SK-N-SH (cell line): ENCODE results near the gene SDCCAG8. TPM values are rescaled to one million over a fixed set of nuclear protein-coding genes. Genes with fewer than 3 reads are reported as not detected.

ENCODE experiments used
- CTCF ChIA-PET: fragments of 300-600, 350-600 bp; formaldehyde crosslinking; extraction: SDS; loops from one replicate; lab custom pipeline; 2021; lab: Yijun Ruan, JAX
- POLR2A ChIA-PET: fragments of 350-600 bp; sonication (Branson Sonifier 250); formaldehyde crosslinking; extraction: SDS; loops from one replicate; lab custom pipeline; 2020; ENCODE audit warnings: antibody characterized with exemption, inconsistent platforms; lab: Yijun Ruan, JAX
- DNase-seq: peaks from one replicate; pipeline ENCODE4 v3.0.0; 2012
- H2AFZ ChIP-seq: fragments of 200-600 bp; sonication (generic); 2 replicates; pipeline ENCODE4 v1.8.1; 2016; ENCODE audit warnings: antibody characterized with exemption, mild to moderate bottlenecking, low read depth
- H3F3A ChIP-seq: fragments of 200-600 bp; sonication (generic); replicated peaks from 2 replicates; pipeline ENCODE3; 2016; ENCODE audit warnings: antibody characterized with exemption, mild to moderate bottlenecking; ENCODE audit not compliant: insufficient read depth
- H3K27ac ChIP-seq, 2 experiments: fragments of 200-500 bp in 1 of 2; fragments of 200-600 bp in 1 of 2; sonication (Bioruptor generic) in 1 of 2; sonication (generic), shearing (Covaris generic) in 1 of 2; 2 replicates each; pipeline versions ENCODE4 v1.5.1 to v1.6.1; 2014 to 2016; ENCODE audit warnings: low read depth in 2 of 2, inconsistent platforms in 1 of 2, low read length in 1 of 2, mild to moderate bottlenecking in 1 of 2, mixed read lengths in 1 of 2
- H3K27me3 ChIP-seq: fragments of 200-600 bp; sonication (generic), shearing (Covaris generic); 2 replicates; pipeline ENCODE4 v1.6.1; 2016; ENCODE audit warnings: mixed run types; ENCODE audit not compliant: insufficient read depth
- H3K36me3 ChIP-seq, 2 experiments: fragments of 200-500 bp in 1 of 2; fragments of 200-600 bp in 1 of 2; sonication (Bioruptor generic) in 1 of 2; sonication (generic) in 1 of 2; replicated peaks in 1 of 2; 2 replicates each; pipeline versions ENCODE3 to v1.5.1; 2014 to 2016; ENCODE audit warnings: low read length in 1 of 2, mild to moderate bottlenecking in 1 of 2; ENCODE audit not compliant: insufficient read depth in 2 of 2, control insufficient read depth in 1 of 2
- H3K4me1 ChIP-seq, 2 experiments: fragments of 200-500 bp in 1 of 2; fragments of 200-600 bp in 1 of 2; sonication (Bioruptor generic) in 1 of 2; sonication (generic), shearing (Covaris generic) in 1 of 2; 2 replicates each; pipeline versions ENCODE4 v1.5.1 to v1.6.1; 2014 to 2016; ENCODE audit warnings: low read depth in 1 of 2, low read length in 1 of 2, mixed run types in 1 of 2; ENCODE audit not compliant: insufficient read depth in 2 of 2, control insufficient read depth in 1 of 2
- H3K4me2 ChIP-seq: fragments of 200-600 bp; sonication (generic), shearing (Covaris generic); 2 replicates; pipeline ENCODE4 v1.6.1; 2017; ENCODE audit warnings: mixed run types
- H3K4me3 ChIP-seq, 2 experiments: fragments of 200-500 bp in 1 of 2; fragments of 200-600 bp in 1 of 2; sonication (Bioruptor generic) in 1 of 2; sonication (generic), shearing (Covaris generic) in 1 of 2; 2 replicates each; pipeline versions ENCODE4 v1.5.1 to v1.8.1; 2014 to 2016; ENCODE audit warnings: low read depth in 2 of 2, inconsistent platforms in 1 of 2, low read length in 1 of 2, mild to moderate bottlenecking in 1 of 2, mixed read lengths in 1 of 2, moderate library complexity in 1 of 2
- H3K79me2 ChIP-seq: fragments of 200-600 bp; sonication (generic); 2 replicates; pipeline ENCODE4 v1.8.1; 2017; ENCODE audit warnings: mild to moderate bottlenecking; ENCODE audit not compliant: insufficient read depth
- H3K9ac ChIP-seq: fragments of 200-600 bp; sonication (generic); 2 replicates; pipeline ENCODE4 v1.6.1; 2017; ENCODE audit warnings: mixed run types
- H3K9me2 ChIP-seq: fragments of 200-600 bp; sonication (generic); 2 replicates; pipeline ENCODE4 v1.6.1; 2017; ENCODE audit warnings: mixed run types
- H3K9me3 ChIP-seq: fragments of 200-600 bp; sonication (generic); 2 replicates; pipeline ENCODE4 v1.6.1; 2017; ENCODE audit warnings: mixed run types, mild to moderate bottlenecking, moderate library complexity
- H4K20me1 ChIP-seq: fragments of 200-600 bp; sonication (generic); 2 replicates; pipeline ENCODE4 v1.6.1; 2017; ENCODE audit warnings: mild to moderate bottlenecking, mixed run types; ENCODE audit not compliant: insufficient read depth
- EP300 ChIP-seq, 2 experiments: IDR thresholded peaks; 2 replicates each; pipeline versions ENCODE4 v1.4.0 to v1.6.1; 2012; ENCODE audit warnings: borderline replicate concordance in 1 of 2, low read depth in 1 of 2, low read length in 1 of 2
- FOXJ3 ChIP-seq: sonication (generic); formaldehyde crosslinking; IDR thresholded peaks from 2 replicates; pipeline ENCODE4 v1.5.1; 2020; ENCODE audit warnings: mild to moderate bottlenecking, missing genetic modification reagents
- FOXM1 ChIP-seq: IDR thresholded peaks from 2 replicates; pipeline ENCODE4 v1.4.0; 2012; ENCODE audit warnings: low read depth, mild to moderate bottlenecking
- MEF2A ChIP-seq: IDR thresholded peaks from 2 replicates; pipeline ENCODE4 v1.4.0; 2012; ENCODE audit warnings: low read depth, borderline replicate concordance
- NFIC ChIP-seq: IDR thresholded peaks from 2 replicates; pipeline ENCODE4 v1.4.0; 2012; ENCODE audit warnings: borderline replicate concordance
- NRF1 ChIP-seq: IDR thresholded peaks from 2 replicates; pipeline ENCODE4 v1.6.1; 2012; ENCODE audit warnings: low read depth, mild to moderate bottlenecking, low read length
- RAD21 ChIP-seq: IDR thresholded peaks from 2 replicates; pipeline ENCODE4 v1.6.1; 2012; ENCODE audit warnings: mild to moderate bottlenecking, low read length
- RFX5 ChIP-seq: IDR thresholded peaks from 2 replicates; pipeline ENCODE4 v1.6.1; 2012; ENCODE audit warnings: mild to moderate bottlenecking, improper control_type of control experiment, low read length
- SMC3 ChIP-seq: IDR thresholded peaks from 2 replicates; pipeline ENCODE4 v1.6.1; 2012; ENCODE audit warnings: low read depth, low read length, improper control_type of control experiment
- TAF1 ChIP-seq: IDR thresholded peaks from 2 replicates; pipeline ENCODE4 v1.6.1; 2012; ENCODE audit warnings: low read depth, mild to moderate bottlenecking, low read length, moderate library complexity, borderline replicate concordance
- WGBS: methylation state at CpG from one replicate; pipeline ENCODE4 v1.1.6; 2017; ENCODE audit warnings: low lambda C conversion rate; 5-methylcytosine and 5-hydroxymethylcytosine counted together
- polyA plus RNA-seq, 3 experiments: library from polyadenylated mRNA; depleted of rRNA; stranded (reverse); fragments of >200 nt; gene quantifications; 2 replicates each; pipeline ENCODE4 v1.2.3, GENCODE V29; 2012
- TF ChIP-seq, protein P1 (sequence below): fragments of 200-600 bp; sonication (generic); IDR thresholded peaks from 2 replicates; pipeline ENCODE4 v1.6.1; 2017; ENCODE audit warnings: antibody characterized with exemption, mild to moderate bottlenecking, moderate library complexity
- TF ChIP-seq, protein P2 (sequence below): IDR thresholded peaks from 2 replicates; pipeline ENCODE4 v1.4.0; 2012; ENCODE audit warnings: low read depth
- TF ChIP-seq, protein P3 (sequence below): IDR thresholded peaks from 2 replicates; pipeline ENCODE4 v1.4.0; 2012; ENCODE audit warnings: low read depth, borderline replicate concordance
- TF ChIP-seq, protein P4 (sequence below): IDR thresholded peaks from 2 replicates; pipeline ENCODE4 v1.4.0; 2012; ENCODE audit warnings: low read depth, borderline replicate concordance

The SDCCAG8 gene
- polyA plus RNA-seq, 1 of the 3 experiments (the other 2 are of a cell fraction), result 22.7 TPM

DNA sequence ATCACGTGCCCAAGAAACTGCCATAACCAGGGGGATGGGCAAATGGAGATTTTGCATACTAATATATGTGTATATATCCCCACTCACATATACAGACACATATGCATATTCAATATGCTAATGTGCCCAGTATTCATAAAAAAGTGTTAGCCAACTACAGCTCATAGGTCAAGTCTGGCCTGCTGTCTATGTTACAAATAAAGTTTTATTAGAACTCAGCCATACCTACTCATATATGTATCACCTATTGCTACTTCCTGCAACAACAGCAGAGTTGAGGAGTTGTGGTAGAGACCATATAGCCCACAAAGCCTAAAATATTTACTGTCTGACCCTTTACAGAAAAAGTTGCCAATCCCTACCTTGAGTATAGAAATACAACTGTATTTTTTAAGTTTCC is 93.3 kb downstream of the SDCCAG8 start:
- CTCF ChIA-PET, result no interaction called here
- TF ChIP-seq RFX5 (no peak), RAD21 (no peak), NRF1 (no peak), NFIC (no peak), SMC3 (no peak), TAF1 (no peak), MEF2A (no peak), EP300 (IDR thresholded peaks at IDR 0.05; ENCODE audit: borderline replicate concordance in 1 of 2, low read depth in 1 of 2, low read length in 1 of 2) (no peak), FOXJ3 (no peak)
- TF ChIP-seq, protein P1, sequence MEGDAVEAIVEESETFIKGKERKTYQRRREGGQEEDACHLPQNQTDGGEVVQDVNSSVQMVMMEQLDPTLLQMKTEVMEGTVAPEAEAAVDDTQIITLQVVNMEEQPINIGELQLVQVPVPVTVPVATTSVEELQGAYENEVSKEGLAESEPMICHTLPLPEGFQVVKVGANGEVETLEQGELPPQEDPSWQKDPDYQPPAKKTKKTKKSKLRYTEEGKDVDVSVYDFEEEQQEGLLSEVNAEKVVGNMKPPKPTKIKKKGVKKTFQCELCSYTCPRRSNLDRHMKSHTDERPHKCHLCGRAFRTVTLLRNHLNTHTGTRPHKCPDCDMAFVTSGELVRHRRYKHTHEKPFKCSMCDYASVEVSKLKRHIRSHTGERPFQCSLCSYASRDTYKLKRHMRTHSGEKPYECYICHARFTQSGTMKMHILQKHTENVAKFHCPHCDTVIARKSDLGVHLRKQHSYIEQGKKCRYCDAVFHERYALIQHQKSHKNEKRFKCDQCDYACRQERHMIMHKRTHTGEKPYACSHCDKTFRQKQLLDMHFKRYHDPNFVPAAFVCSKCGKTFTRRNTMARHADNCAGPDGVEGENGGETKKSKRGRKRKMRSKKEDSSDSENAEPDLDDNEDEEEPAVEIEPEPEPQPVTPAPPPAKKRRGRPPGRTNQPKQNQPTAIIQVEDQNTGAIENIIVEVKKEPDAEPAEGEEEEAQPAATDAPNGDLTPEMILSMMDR, result no peak
- TF ChIP-seq, protein P2, sequence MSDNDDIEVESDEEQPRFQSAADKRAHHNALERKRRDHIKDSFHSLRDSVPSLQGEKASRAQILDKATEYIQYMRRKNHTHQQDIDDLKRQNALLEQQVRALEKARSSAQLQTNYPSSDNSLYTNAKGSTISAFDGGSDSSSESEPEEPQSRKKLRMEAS, result no peak
- TF ChIP-seq, protein P3, sequence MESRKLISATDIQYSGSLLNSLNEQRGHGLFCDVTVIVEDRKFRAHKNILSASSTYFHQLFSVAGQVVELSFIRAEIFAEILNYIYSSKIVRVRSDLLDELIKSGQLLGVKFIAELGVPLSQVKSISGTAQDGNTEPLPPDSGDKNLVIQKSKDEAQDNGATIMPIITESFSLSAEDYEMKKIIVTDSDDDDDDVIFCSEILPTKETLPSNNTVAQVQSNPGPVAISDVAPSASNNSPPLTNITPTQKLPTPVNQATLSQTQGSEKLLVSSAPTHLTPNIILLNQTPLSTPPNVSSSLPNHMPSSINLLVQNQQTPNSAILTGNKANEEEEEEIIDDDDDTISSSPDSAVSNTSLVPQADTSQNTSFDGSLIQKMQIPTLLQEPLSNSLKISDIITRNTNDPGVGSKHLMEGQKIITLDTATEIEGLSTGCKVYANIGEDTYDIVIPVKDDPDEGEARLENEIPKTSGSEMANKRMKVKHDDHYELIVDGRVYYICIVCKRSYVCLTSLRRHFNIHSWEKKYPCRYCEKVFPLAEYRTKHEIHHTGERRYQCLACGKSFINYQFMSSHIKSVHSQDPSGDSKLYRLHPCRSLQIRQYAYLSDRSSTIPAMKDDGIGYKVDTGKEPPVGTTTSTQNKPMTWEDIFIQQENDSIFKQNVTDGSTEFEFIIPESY, result no peak
- TF ChIP-seq, protein P4, sequence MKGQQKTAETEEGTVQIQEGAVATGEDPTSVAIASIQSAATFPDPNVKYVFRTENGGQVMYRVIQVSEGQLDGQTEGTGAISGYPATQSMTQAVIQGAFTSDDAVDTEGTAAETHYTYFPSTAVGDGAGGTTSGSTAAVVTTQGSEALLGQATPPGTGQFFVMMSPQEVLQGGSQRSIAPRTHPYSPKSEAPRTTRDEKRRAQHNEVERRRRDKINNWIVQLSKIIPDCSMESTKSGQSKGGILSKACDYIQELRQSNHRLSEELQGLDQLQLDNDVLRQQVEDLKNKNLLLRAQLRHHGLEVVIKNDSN, result no peak
- POLR2A ChIA-PET, result no interaction called here
- H3K27ac ChIP-seq, result no peak overlapping the region
- WGBS, result 100% methylated on average over 1 of the region's 1 CpG
- H3K4me1 ChIP-seq, result peaks cover 0 to 10% of the 10 kb centered on the region in 2 experiments; a peak in 2 of 4 replicates
- H3K79me2 ChIP-seq, result no peaks in the 10 kb centered on the region
- peaks cover 4% of the 10 kb centered on the region for H3F3A ChIP-seq
- H3K27me3 ChIP-seq, result no peaks in the 10 kb centered on the region
- peaks cover 36 to 38% of the 10 kb centered on the region in 2 experiments for H3K36me3 ChIP-seq
- H3K9me2 ChIP-seq, result no peaks in the 10 kb centered on the region
- H2AFZ ChIP-seq, result no peak overlapping the region
- H3K4me3 ChIP-seq, result no peak overlapping the region
- no peak overlapping the region for H3K9ac ChIP-seq
- H3K9me3 ChIP-seq, result no peaks in the 10 kb centered on the region
- DNase-seq, result no peak
- H3K4me2 ChIP-seq, result no peak overlapping the region
- no peaks in the 10 kb centered on the region for H4K20me1 ChIP-seq

DNA sequence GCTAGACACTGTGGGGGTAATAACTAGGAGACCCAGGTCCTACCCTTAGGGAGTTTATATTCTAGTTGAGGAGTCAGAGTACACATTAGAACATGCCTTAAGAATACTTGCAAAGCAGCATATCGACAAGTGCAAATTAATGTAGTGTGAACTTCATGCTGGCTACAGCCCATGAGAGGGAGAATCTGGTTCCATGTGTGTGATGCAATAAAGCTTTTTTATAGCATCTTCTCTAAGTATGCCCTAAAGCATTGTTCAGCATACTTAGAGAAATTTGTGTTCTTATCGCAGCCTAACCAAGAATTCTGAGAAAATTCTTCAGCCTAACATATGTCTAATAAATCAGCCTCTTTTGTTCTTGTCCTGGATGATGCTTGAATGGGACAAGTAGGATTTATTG is 95.5 kb downstream of the SDCCAG8 start:
- H3K79me2 ChIP-seq, result no peaks in the 10 kb centered on the region
- no peaks in the 10 kb centered on the region for H4K20me1 ChIP-seq
- H3K27ac ChIP-seq, result no peak overlapping the region
- no peaks in the 10 kb centered on the region for H3K9me3 ChIP-seq
- no peak for TF ChIP-seq SMC3
- TF ChIP-seq FOXM1, result no peak
- ChIA-PET POLR2A (no interaction called here), CTCF (no interaction called here)
- no peaks in the 10 kb centered on the region; a peak in 1 of 4 replicates for H3K4me1 ChIP-seq
- no peak overlapping the region for H3K4me3 ChIP-seq
- H3K4me2 ChIP-seq, result no peak overlapping the region
- no peak for DNase-seq
- no peaks in the 10 kb centered on the region for H3K27me3 ChIP-seq
- no peaks in the 10 kb centered on the region for H3F3A ChIP-seq
- H3K9ac ChIP-seq, result no peak overlapping the region
- peaks cover 24 to 34% of the 10 kb centered on the region in 2 experiments for H3K36me3 ChIP-seq
- 90% methylated on average over 2 of the region's 2 CpGs for WGBS
- H3K9me2 ChIP-seq, result no peaks in the 10 kb centered on the region
- no peak overlapping the region for H2AFZ ChIP-seq
